GM15510 (cell line): ENCODE results near the gene SLC35G3.

Experiments used
- POLR2A ChIP-seq: IDR thresholded peaks from 3 replicates; pipeline ENCODE4 v1.6.1; 2011; ENCODE audit warnings: borderline replicate concordance; ENCODE audit not compliant: insufficient read length; ENCODE audit errors: extremely low read depth

SLC35G3 gene

DNA sequence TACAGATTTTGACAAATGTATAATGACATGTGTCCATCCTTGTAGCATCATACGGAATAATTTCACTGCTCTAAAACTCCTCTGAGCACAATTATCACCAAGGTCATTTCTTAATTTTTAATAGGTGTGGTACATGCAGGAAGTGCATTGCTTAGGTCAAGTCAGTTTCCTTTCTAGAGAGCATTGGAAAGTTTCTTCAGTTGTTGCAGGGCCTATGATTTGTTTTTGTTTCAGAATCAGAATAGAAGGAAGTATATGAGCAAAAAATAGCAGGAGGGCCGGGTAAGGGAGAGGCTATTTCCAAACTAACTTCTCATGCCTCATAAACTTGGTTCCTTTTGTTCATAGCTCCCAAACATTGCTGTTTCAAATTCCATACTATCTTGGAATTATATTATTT, 24.7 kb upstream of the SLC35G3 start:
- TF ChIP-seq POLR2A, result no peak

DNA sequence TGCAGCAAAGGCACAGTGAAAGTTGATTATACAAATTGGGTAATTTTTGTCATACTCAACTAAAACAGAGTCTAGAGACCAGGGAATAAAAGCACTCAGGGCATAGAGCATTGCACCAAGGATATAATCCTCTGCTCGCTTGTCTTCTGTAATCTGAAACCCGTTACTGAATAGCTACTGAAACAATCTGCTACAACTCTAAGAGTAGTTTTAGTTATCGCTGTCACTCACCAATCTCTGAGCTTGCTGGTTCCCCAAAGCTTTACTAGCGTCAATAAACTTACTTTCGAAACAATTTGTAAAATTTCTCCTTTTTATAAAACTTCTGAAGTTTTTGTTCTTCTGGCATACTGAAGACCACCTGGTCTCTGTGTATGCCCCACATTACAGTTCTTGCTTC, 22.9 kb upstream of the SLC35G3 start:
- TF ChIP-seq POLR2A, result no peak

DNA sequence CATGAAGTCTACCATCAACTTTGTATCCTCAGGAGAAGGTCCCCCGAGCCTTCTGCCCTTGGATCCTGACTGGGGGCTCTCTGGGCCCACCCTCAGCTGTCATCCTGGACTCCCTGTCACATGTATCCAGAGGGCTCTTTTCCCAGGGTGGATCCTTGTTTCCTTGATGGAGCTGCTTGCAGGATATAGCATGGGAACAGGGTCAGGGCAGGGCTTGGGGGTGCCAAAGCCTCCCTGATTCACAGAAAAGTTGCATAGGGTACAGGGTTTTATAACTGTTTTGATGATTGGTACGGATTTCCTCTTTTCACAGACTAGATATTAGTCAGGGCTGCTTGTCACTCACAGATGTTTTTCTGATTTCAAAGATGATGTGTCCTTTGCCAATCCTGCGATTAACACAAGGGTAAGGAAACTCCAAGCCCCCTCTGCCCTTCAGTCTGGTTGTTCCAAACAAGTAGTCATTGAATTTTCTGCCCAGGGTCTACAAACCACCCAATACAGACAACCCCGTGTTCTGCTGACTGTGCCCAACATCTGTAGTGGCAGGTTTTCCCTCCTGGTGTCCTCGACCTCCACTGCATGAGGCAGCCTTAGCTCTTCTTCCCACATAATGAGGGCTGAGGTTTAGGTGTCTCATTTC, 20.6 kb upstream of the SLC35G3 start:
- no peak for TF ChIP-seq POLR2A

DNA sequence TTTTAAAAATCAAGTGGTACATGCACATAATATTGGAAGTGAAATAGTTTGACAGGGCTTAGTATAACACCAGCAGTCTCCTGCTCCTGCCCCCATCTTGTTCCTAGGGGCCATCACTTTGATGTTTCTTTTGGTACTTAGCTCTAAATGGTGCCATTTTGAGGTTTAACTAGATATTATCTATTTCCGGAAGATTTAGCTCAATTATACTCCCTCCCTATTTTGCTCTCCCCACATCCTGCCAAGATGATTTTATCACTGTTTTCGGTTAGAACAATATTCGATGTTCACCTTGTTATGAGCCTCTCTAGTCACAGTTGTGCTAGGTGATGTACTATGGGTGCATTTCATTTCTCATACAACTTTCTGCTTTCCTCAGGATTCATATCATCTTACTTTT, 20.0 kb upstream of the SLC35G3 start:
- no peak for TF ChIP-seq POLR2A

DNA sequence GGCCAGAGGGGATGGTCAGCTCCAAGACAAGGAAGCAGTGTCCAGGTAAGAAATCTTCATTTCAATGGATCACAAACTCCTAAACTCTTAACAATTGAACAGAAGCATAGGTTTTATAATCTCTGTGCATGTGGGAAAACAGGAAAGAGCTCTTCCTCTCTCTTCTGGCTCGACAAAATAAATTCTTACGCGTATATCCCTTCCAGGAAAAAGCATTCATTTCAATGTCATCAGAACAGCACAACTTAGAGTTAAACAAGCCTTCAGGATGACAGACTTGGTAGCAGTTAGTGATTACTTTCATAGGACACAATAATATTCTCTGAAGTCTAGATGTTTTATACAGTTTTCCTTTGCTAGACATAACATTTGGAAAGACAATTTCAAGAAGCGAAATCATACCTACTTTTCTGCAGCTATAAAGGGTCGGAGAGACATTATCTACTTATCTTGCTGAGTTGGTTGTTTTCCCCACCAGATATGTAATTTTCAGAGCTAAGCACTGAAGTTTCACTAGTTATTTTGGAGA, 19.3 kb upstream of the SLC35G3 start:
- no peak for TF ChIP-seq POLR2A

DNA sequence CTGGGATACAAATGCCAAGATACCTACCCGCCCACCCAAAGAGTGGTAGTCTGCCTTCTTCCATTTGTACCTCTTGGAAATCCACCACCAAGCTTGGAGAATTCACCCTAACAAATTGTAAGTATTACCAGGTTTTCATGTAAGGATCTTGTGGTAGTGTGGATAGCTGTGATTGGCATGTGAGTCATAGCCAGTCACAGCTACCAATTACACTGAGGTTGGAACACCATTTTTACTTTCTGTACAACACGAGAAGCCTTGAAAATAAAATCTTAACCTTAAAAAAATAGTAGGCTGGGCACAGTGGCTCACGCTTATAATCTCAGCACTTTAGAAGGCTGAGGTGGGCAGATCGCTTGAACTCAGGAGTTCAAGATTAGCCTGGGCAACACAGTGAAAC, 18.5 kb upstream of the SLC35G3 start:
- no peak for TF ChIP-seq POLR2A

DNA sequence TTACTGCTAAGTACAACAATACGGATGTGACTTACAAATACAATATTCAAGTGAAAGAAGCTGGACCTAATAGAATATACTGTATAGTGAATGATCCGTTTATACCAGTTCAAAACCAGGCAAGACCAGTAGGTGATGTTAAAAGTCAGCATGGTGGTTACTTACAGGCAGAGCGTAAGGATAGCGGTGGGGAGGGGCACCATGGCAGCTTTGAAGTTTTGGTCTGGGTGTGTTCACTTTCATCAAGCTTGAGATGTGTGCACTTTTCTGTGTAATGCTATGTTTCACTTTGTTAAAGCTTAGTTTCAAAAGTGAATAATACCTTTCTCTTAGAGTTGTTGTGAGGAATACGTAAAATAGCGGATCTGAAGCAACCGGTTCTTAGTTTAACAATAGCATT, 16.5 kb upstream of the SLC35G3 start:
- no peak for TF ChIP-seq POLR2A

DNA sequence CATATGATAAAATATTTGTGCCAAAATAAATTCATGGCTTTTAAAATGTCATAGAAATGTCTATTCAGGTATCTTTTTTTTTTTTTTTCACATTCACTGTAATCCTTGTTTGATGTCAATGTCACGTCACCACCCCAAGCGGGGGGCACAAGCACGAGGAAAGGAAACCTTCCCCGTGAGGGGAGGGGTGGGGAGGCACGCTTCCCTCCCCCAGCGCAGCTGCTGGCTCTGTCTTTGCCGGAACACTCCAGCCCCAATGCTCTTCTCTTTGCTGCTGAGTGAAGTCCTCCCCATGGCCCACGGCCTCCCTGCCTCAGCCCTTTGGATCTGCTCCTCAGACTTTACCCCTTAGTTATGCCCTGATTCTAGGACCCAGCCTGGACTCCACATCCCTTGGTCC, 1.5 kb downstream of the SLC35G3 start:
- TF ChIP-seq POLR2A, result no peak

DNA sequence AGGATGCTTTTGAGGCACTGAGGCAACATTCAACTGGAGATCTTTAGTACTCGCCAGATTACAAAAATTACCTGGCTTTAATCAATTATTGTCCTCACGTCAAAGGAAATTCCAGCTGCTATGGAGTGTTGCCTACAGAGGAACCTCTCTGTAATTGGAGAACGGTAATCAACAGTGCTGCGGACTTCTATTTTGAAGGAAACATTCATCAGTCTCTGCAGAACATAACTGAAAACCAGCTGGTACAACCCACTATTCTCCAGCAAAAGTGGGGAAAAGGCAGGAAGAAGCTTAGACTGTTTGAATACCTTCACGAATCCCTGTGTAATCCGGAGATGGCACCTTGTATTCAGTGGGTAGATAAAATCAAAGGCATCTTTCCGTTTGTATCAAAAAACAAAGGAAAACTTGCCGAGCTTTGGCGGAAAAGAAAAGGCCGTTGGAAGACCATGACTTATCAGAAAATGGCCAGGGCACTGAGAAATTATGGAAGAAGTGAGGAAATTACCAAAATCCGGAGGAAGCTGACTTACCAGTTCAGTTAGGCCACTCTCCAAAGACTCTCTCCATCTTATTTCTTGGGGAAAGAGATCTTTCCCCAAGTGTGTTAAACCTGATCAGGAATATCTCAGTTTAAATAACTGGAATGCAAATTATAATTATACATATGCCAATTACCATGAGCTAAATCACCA, 3.0 kb downstream of the SLC35G3 start:
- no peak for TF ChIP-seq POLR2A

DNA sequence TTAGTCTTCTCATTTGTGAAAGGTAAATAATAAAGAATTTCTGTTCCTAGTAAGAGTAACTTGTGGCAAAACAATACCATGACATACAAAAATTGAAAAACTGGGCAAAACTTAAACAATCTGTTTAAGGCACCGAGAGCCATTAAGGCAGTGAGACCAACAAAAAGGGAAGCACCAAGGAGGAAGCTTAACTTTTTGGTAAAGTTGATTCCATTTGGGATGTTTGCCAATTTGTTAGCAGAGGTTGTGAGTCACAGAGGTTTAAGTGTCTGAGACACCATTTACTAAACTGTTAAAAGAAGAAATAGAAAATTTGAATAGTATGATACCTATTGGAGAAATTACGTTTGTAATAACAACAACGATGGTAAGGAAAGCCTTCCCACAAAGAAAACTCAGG, 4.9 kb downstream of the SLC35G3 start:
- TF ChIP-seq POLR2A, result no peak

DNA sequence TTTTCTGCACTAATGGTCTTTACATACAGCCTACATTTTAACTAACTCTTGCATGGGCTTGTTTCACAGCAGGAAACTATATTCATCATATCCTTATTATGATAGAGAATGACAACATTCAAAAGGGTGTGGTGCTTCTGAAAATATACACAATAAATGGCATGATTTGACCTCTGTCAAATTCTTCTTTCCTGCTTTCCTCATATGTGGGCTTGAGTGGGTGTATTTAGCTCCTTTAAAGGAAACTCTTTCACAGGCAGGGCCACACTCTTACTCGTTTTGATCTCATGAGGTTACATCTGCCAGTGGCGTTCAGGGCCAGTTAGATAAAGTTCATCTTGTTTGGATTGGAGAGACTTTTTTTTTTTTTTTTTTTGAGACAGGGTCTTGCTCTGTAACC, 6.1 kb downstream of the SLC35G3 start:
- TF ChIP-seq POLR2A, result no peak

DNA sequence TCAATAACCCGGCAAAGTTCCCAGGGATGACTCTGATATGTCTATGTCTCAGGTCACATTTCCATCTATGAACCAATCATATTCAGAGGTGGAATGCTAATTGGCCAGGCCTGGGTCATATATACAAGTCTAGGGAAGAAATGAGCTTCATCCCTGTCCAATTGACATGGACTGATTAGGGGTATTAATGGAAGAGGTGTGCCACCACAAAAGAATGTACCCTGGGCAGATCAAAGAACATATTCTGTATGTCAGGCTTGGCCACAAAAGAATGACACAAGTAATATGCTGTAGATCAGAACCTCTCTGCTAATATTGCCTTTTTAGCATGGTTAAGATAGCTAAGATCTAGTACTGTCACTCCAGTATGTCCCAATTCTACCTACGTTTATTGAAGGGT, 6.7 kb downstream of the SLC35G3 start:
- no peak for TF ChIP-seq POLR2A

DNA sequence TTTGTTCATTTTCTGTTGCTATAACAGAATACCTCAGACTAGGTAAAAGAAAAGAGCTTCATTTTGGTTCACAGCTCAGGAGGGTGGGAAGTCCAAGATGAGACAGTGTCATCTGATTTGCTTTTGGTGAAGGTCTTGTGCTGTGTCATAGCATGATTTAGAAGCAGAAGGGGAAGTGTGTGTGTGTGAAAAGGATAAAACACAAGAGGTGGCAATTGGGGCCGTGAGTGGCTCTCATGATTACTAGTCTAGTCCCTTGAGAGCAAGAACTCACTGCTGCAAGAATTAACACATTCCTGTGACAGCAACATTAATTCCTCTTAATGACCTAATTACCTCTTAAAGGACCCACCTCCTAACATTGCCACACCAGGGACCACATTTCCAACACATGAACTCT, 8.3 kb downstream of the SLC35G3 start:
- no peak for TF ChIP-seq POLR2A

DNA sequence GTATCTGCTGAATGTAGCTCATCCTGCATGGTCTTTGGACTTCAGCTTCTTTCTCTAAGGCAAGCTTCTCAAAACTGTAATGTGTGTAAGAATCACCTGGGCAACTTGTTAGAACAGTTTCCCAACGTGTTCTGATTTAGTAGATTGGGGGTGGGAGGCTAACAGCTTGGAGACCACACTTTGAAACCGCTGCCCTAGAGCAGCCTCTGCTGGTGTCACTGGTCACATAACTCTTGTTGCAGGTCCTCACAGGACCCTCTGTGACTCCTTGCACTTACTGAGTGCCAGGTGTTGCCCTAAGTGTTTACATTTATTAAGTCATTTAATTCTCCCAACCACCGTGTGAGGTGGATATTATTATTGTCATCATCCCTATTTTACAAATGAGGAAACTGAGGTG, 9.9 kb downstream of the SLC35G3 start:
- TF ChIP-seq POLR2A, result no peak

DNA sequence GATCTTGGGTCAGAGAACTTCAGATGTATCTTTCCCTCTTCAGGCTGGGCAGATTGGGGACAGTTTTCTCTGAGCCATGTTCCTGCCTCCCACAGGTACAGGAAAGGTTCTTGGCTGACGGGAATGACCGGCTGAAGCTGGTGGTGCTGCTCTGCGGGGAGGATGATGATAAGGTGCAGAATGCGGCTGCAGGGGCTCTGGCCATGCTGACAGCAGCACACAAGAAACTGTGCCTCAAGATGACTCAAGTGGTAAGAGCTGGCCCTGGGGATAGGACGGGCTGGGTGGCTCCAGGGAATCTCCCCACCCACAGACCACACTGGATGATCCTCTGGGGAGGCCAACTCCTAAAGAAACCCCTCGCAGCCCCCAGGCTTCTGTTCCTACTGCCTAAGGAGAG, 10.9 kb downstream of the SLC35G3 start:
- TF ChIP-seq POLR2A, result no peak

DNA sequence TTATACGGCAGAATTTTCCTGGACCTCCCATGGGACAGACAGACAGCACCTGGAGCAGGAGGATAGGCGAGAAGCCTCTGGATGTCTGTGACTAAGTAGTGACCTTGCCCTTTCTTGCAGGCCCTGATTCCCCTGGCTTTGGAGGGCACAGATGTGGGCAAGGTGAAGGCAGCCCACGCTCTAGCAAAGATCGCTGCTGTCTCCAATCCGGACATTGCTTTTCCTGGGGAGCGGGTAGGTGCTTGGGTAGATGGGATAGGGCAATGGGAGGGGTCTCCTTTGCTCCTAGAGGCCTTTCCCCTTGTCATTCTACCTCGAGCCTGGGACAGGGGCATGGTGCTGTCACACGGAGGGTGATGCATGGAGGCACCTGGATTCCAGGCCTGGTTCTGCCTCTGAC, 17.3 kb downstream of the SLC35G3 start:
- TF ChIP-seq POLR2A, result no peak
